Left cardiac atrium (tissue), 4 donors: Measurements from ENCODE around the gene AOAH. TPM values are rescaled to one million over a fixed set of nuclear protein-coding genes. Genes with fewer than 3 reads are reported as not detected.
A peak's percentile ranks its signal among the peaks of the same experiment; 100 is the strongest.

Experiments
- ATAC-seq, 2 donors: fragments of 200-7000 bp; cut with Tn5 transposase; one replicate each; pipeline ENCODE4 v1.9.1; 2020; ENCODE audit warnings: mild to moderate bottlenecking in 2 of 2, moderate library complexity in 2 of 2
- DNase-seq: peaks from one replicate; pipeline ENCODE4 v3.0.0-alpha.2; 2020
- intact Hi-C, 2 donors: fragments of 100-400 bp; cut with DNase I; formaldehyde crosslinking; loops; one replicate each; pipeline versions ENCODE4 v1.14.1 to v1.15.1; 2022 to 2023
- total RNA-seq, 2 donors: library from RNA; stranded (reverse); fragmentation: NEBNext Ultra II Directional; extraction: Animal tissue kit (Norgen Biotek cat#: 25700); gene quantifications; one replicate each; pipeline ENCODE4 v1.2.1, GENCODE V29; 2021
- donor health status: DM: no; HTN: yes; CAD: no.
- donor health status: DM: no; HTN: yes; CAD: no; lungs with severe emphysema.
- donor health status: DM: yes; HTN: yes; CAD: no.
- donor health status: Dilated cardiomyopathy.

AOAH gene
- total RNA-seq, 2 donors from 2014 or later: 2.7 to 4.8 TPM

DNA sequence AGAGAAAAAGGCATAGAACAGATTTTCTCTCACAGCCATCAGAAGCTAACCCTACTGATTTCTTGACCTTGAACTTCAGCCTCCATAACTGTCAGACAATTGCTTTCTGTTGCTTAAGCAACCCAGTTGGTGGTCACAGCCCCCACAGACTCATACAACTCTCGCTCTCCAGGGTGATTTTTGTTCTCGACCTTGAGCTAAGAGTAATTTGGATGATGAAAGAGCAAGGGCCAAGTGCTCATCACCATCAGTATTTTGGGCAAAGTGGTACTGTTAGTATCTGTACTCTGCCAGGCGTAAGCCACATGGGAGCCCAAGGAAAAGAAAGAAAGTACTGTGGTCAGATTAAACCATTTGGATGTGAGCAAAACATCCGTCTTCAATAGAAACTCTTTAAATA lies 81.9 kb downstream of the AOAH start:
- intact Hi-C loops: no loop called here
- ATAC-seq (no peak), DNase-seq (no peak)

DNA sequence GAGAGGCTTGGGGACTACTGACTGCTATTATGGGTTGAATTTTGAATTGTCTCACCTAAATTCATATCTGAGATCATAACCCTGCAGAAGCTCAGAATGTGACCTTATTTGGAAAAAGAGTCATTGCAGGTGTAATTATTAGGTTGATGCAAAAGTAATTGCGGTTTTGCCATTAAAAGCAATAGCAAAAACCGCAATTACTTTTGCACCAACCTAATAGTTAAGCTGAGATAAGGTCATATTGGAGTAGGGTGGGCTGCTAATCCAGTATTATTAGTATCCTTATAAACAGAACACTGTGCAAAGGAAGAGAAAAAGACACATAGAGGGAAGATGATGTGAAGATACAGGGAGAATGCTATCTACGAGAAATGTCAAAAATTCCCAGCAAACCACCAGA lies 82.3 kb downstream of the AOAH start:
- intact Hi-C loops: no loop called here
- DNase-seq: no peak
- no peak for ATAC-seq

- intact Hi-C loops: no loop called here
- no peak for DNase-seq
- ATAC-seq: no peak
These were observed 83.6 kb downstream of the AOAH start for GRCh38 chr7:36640682-36641081.

DNA sequence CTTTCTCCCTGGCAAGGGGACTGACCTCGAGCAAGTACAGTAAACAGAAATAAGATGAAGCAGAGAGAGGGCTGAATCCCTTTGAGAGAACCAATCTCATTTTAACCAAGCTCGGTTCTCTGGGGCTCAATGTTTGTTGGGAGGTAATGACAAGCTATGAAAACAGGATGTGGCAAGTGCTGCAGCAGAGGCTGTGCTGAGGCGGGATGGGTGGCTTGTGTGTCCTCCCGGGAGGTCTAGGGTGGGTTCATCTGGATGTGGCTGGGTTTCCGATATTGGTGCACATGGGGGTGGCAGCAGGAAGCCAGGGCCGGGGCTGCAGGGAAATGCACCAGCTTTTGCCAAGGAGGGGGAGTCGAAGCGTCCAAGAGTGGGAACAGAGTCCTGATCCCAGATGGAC lies 84.5 kb downstream of the AOAH start:
- DNase-seq (no peak), ATAC-seq (peak in 1 of 2 donors; percentile 29)
- intact Hi-C loops: no loop called here

DNA sequence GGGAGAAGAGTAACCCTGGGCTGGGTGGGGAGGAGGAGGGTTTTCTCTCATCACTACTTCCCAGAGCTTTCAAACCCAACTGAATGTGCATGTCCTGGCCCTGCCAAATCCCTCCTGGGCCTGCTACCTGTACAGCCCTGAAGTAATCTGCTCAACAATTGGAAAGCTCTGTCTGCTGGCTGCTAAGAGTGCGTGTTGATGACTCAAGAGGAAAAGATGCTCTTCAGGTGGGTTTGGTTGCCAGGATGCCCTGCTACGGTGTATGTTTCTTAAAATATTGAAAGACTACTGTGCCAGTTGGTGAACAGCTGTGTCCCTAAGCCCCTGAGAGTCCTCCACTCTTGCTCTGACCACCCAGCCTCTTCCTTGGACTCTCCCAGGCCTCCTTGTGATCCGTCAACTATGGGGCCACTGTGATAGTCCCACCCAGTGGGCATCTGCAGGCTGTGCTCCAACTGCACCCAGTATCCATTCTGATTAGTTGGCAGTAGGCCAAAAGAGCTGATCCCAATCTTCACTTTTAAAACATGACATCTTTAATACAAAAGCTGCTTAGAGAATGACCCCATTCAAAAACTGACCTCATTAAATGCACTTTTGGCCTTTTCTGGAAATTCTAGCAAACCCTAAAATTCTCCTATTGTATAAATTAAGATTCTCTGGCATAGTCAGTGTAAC lies 85.6 kb downstream of the AOAH start:
- intact Hi-C loops: no loop called here
- no peak for DNase-seq
- no peak for ATAC-seq

DNA sequence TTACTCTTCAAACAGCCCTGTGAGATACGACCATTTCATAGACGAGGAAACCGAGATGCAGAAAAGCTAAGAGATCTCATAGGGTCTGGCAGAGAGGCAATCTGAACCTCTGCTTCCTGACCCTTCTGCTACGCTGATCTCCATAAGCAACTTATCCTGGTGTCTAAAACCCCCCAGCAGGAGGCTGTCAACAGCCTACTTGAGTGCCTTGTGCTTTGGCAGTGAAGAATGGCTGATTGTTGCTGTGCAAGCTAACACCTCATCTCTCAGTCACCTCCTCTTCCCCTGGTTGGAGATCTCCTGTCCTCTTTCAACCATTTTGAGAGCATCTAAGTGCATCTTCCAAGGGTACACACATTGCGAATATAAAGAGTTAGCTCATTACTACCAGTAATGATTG lies 86.2 kb downstream of the AOAH start:
- no peak for ATAC-seq
- intact Hi-C loops: no loop called here
- DNase-seq: no peak

DNA sequence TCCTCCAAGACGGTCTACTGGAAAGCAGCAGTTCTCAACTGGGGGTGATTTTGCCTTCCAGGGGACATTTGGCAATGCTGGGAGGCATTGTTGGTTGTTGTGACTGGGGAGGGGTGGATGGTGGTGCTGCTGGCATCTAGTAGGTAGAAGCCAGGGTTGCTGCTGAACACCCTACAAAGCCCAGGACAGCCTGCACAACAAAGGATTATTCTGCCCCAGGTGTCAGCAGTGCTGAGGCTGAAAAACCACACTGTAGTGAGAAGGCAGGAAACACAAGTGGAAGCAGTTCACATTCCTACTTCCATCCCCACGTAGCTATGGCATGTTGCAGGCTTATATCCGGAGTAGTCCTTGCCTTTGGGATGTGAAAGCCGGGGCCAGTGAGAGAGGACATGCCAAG lies 86.9 kb downstream of the AOAH start:
- DNase-seq: no peak
- intact Hi-C loops: no loop called here
- no peak for ATAC-seq

DNA sequence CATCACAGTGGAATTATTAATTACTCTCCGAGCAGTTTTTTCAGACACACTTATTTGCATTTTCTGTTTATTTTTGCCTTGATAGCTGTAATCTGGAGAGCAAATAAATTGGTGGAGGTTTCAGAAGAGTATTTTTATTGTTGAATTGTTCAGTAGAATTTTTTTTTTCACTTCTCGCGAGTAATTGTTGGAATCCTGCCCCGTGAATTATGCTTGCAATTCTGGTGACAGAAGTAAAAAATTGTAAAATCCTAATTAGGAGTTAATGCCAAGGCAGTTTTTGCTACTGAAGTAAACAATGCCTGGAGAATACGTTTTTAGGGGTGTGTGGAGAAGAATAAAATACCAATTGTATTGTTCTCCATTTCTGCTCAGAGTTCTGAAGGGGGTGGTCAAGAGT lies 88.2 kb downstream of the AOAH start:
- intact Hi-C loops: no loop called here
- DNase-seq (no peak), ATAC-seq (no peak)

GRCh38 chr7:36635091-36635490 lies 89.2 kb downstream of the AOAH start:
- intact Hi-C loops: no loop called here
- DNase-seq (no peak), ATAC-seq (no peak)

- intact Hi-C loops: no loop called here
- ATAC-seq (no peak), DNase-seq (no peak)
These were observed 90.9 kb downstream of the AOAH start for GRCh38 chr7:36633377-36633776.

DNA sequence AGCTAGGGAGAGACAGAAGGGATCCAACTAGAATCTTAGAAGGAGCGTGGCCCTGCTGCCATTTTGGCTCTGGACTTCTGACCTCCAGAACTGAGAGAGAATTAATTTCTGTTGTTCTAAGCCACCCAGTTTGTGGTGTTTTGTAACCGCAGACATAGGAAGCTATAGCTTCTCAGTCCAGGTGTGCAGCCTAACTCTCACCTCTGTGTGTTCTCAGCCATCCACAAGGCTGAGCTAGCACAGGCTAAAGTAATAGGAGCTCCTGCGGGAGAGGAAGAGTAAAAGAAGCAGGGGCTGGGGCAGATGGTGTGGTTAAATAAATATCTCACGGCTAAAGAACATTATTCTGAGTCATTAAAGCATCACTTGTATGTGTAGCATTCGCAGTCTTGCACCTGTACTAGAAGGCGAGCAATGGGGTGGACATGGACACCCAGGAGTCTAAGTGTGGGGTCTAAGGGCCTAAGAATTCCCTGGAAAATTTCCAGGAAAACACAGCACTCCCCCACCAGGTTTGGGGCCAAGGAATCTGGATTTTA lies 94.1 kb downstream of the AOAH start:
- ATAC-seq: no peak
- no peak for DNase-seq
- intact Hi-C loops: no loop called here

GRCh38 chr7:36629351-36629750 lies 94.9 kb downstream of the AOAH start:
- ATAC-seq (no peak), DNase-seq (no peak)
- intact Hi-C loops: no loop called here

DNA sequence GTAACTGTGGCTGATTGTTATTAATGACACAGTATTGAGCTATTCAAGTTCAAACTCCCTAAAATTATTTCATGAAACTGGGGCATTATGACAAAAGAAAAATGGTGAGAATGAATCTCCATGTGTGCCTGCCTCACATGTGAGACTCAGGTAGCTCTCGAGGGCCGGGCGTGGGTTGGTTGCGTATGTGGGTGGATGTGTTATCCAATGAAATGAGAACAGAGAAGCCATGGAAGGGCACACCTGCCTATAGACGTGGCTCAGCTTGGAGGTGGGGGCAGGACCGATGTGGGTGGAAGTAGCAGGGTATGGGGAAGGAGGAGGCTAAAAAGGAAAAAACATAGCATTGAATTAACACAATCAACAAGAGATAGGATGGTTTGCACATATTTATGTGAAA lies 96.5 kb downstream of the AOAH start:
- DNase-seq (no peak), ATAC-seq (no peak)
- intact Hi-C loops: no loop called here

DNA sequence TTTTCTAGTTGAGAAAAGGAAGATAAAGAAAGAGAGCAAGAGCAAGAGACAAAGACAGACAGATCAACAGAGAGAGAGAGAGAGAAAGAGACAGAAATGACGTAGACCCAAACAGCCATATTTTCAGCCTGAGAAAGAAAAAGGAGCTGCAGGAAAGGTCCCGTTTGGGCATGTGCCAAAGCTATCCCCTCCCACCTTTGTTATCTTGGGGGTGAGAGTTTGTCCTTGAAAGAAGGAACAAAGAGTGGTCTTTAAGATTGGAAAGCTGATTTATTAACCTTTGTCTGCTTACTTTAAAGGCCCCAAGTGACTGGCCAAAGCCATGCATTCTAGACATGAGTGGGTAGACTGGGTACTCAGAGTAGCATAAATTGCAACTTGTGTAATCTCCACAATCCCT lies 98.2 kb downstream of the AOAH start:
- intact Hi-C loops: no loop called here
- ATAC-seq (no peak), DNase-seq (no peak)

DNA sequence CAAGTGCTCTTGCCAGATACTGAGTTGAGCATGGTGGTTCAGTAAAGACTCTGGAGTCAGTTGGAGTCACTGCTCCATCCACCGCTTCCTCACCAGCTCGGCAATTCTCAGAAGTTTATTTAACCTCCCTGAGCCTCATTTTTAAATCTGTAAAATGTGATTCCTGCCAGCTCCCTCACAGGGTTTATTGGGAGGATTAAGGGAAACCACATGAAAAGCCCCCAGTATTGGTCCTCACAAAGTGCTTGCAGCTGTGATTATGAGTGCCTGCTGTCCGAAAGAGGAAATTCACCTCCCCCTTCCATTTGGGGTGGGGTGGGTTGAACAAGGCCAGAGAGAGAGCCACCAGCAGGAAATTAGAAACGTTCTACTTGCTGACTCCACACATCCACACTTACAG lies 99.0 kb downstream of the AOAH start:
- intact Hi-C loops: no loop called here
- DNase-seq (no peak), ATAC-seq (peak in 1 of 2 donors; percentile 19)

GRCh38 chr7:36623247-36623646 lies 101.0 kb downstream of the AOAH start:
- peak in 1 of 2 donors; percentile 68 for ATAC-seq
- intact Hi-C loops: no loop called here
- no peak for DNase-seq

DNA sequence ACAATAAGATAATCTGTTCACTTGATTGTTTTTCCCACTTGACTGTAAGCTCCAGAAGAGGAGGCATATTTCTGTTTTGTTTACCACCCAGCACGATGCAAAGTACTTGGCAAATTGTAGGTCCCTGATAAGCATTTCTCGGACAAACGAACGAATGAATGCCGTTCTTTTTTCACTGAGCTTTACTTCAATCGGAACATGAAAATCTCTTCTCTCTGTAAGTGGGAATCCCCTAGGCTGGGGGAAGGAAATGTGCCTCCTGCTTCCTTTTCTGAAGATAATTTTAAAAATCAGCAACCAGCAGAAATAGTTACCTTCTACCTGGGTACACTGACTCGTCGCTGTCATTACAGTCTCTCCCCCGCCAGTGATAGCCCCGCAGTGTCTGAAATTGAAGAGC lies 102.9 kb downstream of the AOAH start:
- no peak for DNase-seq
- intact Hi-C loops: no loop called here
- ATAC-seq: no peak

DNA sequence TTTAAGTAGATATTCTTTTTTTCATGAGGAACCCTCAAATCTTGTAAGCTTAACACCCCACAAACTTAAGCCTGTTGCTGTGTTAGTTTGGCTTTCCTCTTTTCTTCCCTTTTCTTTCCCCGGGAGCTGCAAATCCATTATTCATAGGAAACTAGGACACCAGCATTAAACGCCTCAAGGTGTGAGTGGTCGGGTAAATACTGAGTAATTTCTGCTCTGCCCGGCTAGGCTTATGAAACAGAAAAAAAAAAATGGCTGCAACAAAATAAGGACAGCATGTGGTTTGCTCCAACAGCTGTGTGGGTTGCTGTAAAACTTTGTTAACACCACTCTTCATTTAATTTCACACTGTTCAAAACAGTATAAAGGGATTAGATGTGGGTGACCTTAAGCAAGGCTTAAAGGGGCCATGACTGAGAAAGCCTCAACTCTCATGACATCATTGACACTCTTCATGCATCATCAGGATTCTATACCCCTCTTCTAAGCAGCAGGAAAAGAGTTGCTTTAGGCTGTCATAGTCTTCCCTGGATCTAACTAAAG lies 104.1 kb downstream of the AOAH start:
- ATAC-seq: no peak
- intact Hi-C loops: no loop called here
- no peak for DNase-seq

DNA sequence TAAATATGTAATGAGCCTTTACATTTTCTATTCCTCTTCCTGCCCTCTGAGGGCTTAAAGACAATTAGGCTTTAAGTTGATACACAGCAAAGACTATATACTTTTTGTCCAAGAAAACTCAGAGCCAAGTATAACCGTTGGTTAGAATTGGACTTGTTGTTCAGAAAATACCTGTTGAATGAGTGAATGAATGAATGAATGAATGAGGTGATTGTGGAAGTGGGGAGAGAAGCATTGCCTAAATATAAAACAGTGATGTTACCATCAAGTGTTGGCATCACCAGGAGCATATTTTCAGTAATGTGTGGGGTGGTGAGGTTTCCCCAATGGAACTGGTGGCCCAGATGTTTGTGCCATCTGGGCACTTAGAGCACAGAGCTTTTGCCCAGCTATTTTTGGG lies 106.9 kb downstream of the AOAH start:
- DNase-seq (no peak), ATAC-seq (no peak)
- intact Hi-C loops: no loop called here

DNA sequence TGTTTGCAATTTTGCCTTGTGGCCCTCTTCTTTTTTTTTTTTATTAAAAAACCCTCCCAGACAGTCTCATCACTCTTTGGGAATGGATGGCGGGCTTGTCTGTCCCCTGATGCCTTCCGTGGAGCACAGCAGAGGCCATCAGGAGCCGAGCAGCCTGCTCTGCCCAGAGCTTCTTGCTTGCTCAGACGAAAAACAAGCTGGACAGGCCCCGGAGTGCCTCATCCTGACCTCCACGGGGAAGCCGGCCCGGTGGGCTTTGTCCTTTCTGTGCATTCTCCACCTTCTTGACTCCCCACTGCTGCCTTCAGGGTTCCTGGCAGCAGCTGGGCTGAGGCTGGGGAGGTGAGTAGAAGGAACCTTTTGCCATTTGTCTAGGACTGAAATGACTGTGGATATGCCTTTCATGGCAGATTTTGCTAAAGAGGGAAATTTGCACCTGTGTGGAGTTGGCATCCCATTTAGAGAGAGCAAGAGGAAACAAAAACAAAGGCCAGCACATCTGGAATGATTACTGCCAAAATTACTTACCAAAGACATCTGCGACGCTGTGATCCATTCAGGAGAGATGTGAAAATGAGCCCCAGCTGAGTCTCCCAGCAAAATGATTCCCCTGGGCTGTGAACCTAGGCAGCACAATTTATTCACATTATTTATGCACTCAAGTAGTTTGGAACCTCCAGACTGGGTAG lies 108.3 kb downstream of the AOAH start:
- no peak for ATAC-seq
- intact Hi-C loops: no loop called here
- DNase-seq: no peak

GRCh38 chr7:36614959-36615358 lies 109.3 kb downstream of the AOAH start:
- intact Hi-C loops: no loop called here
- no peak for DNase-seq
- peak in 1 of 2 donors; percentile 34 for ATAC-seq
